Hepatocyte (in vitro differentiated cells): Measurements from ENCODE around the gene PLOD3. TPM values are rescaled to one million over a fixed set of nuclear protein-coding genes. Genes with fewer than 3 reads are reported as not detected.

Source experiments
- DNase-seq: peaks from one replicate; pipeline ENCODE4 v3.0.0-alpha.2; 2016; ENCODE audit warnings: low spot score
- H2AFZ ChIP-seq: fragments of 200-600 bp; sonication (generic); 2 replicates; pipeline ENCODE4 v1.6.0; 2016; ENCODE audit warnings: antibody characterized with exemption, mild to moderate bottlenecking
- H3K27ac ChIP-seq: fragments of 200-600 bp; sonication (generic); 2 replicates; pipeline ENCODE4 v1.5.1; 2016; ENCODE audit warnings: mild to moderate bottlenecking
- H3K27me3 ChIP-seq: fragments of 200-600 bp; sonication (generic); 2 replicates; pipeline ENCODE4 v1.6.1; 2016
- H3K36me3 ChIP-seq: fragments of 200-600 bp; sonication (generic); replicated peaks from 2 replicates; pipeline ENCODE4 v1.5.1; 2016; ENCODE audit warnings: low read depth; ENCODE audit not compliant: insufficient read depth
- H3K4me1 ChIP-seq: fragments of 200-600 bp; sonication (generic); 2 replicates; pipeline ENCODE4 v1.5.1; 2016; ENCODE audit warnings: mild to moderate bottlenecking, moderate library complexity; ENCODE audit not compliant: insufficient read depth
- H3K4me2 ChIP-seq: fragments of 200-600 bp; sonication (generic); 2 replicates; pipeline ENCODE4 v1.6.0; 2016
- H3K4me3 ChIP-seq: fragments of 200-600 bp; sonication (generic); 2 replicates; pipeline ENCODE4 v1.5.1; 2016; ENCODE audit warnings: mild to moderate bottlenecking
- H3K79me2 ChIP-seq: fragments of 200-600 bp; sonication (generic); 2 replicates; pipeline ENCODE4 v1.6.0; 2017; ENCODE audit warnings: mild to moderate bottlenecking
- H3K9me2 ChIP-seq: fragments of 200-600 bp; sonication (generic); replicated peaks from 2 replicates; pipeline ENCODE4 v1.6.0; 2017; ENCODE audit warnings: mild to moderate bottlenecking; ENCODE audit not compliant: insufficient read depth
- H3K9me3 ChIP-seq: fragments of 200-600 bp; sonication (generic); 2 replicates; pipeline ENCODE4 v1.5.1; 2016; ENCODE audit warnings: low read depth, mild to moderate bottlenecking
- H4K20me1 ChIP-seq: fragments of 200-600 bp; sonication (generic); 2 replicates; pipeline ENCODE4 v1.6.0; 2016; ENCODE audit warnings: mild to moderate bottlenecking; ENCODE audit not compliant: insufficient read depth, poor library complexity, severe bottlenecking
- CTCF ChIP-seq: fragments of 200-600 bp; sonication (generic); IDR thresholded peaks from 2 replicates; pipeline ENCODE4 v1.5.1; 2016; ENCODE audit warnings: antibody characterized with exemption, mild to moderate bottlenecking; ENCODE audit not compliant: poor library complexity
- EZH2 ChIP-seq: fragments of 200-600 bp; sonication (generic); IDR thresholded peaks from 2 replicates; pipeline ENCODE4 v1.6.1; 2016; ENCODE audit warnings: antibody characterized with exemption, mild to moderate bottlenecking, borderline replicate concordance
- EZH2phosphoT487 ChIP-seq: fragments of 200-600 bp; sonication (generic); IDR thresholded peaks from one replicate; pipeline ENCODE4 v1.6.1; 2018; ENCODE audit warnings: antibody characterized with exemption, mild to moderate bottlenecking, low read depth, moderate library complexity; ENCODE audit not compliant: unreplicated experiment, severe bottlenecking
- WGBS: methylation state at CpG from one replicate; pipeline ENCODE4 v1.1.6; 2016; ENCODE audit warnings: low lambda C conversion rate; ENCODE audit errors: missing lambda C conversion rate; 5-methylcytosine and 5-hydroxymethylcytosine counted together
- polyA plus RNA-seq: library from polyadenylated mRNA; unstranded; fragments of >200 nt; fragmentation: Nextera tagmentation; extraction: Ambion mirVana; gene quantifications from 2 replicates; pipeline ENCODE4 v1.2.1, GENCODE V29; 2016
- total RNA-seq: library from RNA; depleted of rRNA; stranded (reverse); fragments of >200 nt; gene quantifications from 2 replicates; pipeline ENCODE4 v1.2.3, GENCODE V29; 2014

The PLOD3 gene
- total and polyA plus RNA-seq, 2 experiments from 2014 or later: 37.6 to 127 TPM

- Histone ChIP-seq H3K4me1 (peaks cover 4% of the 10 kb centered on the region), H3K4me3 (no peak overlapping the region), H3K36me3 (no peaks in the 10 kb centered on the region), H3K4me2 (no peak overlapping the region), H3K9me3 (no peaks in the 10 kb centered on the region), H2AFZ (no peak overlapping the region), H3K27ac (peak overlapping the region; percentile 21), H4K20me1 (no peaks in the 10 kb centered on the region), H3K9me2 (no peaks in the 10 kb centered on the region), H3K27me3 (no peaks in the 10 kb centered on the region), H3K79me2 (peaks cover 1% of the 10 kb centered on the region)
- TF ChIP-seq EZH2phosphoT487 (no peak), EZH2 (no peak), CTCF (no peak)
- WGBS: 90% methylated on average over 9 of the region's 9 CpGs
- DNase-seq: no peak
Measured at GRCh38 chr7:101226721-101227120, 9.3 kb upstream of the PLOD3 start.

- DNase-seq: no peak
- H3K4me1 ChIP-seq: no peaks in the 10 kb centered on the region
- H3K4me2 ChIP-seq: no peak overlapping the region
- H3K9me2 ChIP-seq: no peaks in the 10 kb centered on the region
- H3K27me3 ChIP-seq: no peaks in the 10 kb centered on the region
- H3K4me3 ChIP-seq: no peak overlapping the region
- H3K79me2 ChIP-seq: peaks cover 12% of the 10 kb centered on the region
- no peak for TF ChIP-seq CTCF
- TF ChIP-seq EZH2phosphoT487: no peak
- no peak for TF ChIP-seq EZH2
- no peak overlapping the region for H3K27ac ChIP-seq
- H4K20me1 ChIP-seq: no peaks in the 10 kb centered on the region
- H3K36me3 ChIP-seq: no peaks in the 10 kb centered on the region
- H2AFZ ChIP-seq: no peak overlapping the region
- WGBS: 97% methylated on average over 6 of the region's 6 CpGs
- no peaks in the 10 kb centered on the region for H3K9me3 ChIP-seq
Measured at GRCh38 chr7:101225650-101226049, 8.3 kb upstream of the PLOD3 start.

GRCh38 chr7:101223528-101223927 is 6.1 kb upstream of the PLOD3 start:
- H3K4me1 ChIP-seq: peaks cover 13% of the 10 kb centered on the region
- no peak overlapping the region for H3K4me3 ChIP-seq
- TF ChIP-seq CTCF (no peak), EZH2 (no peak), EZH2phosphoT487 (no peak)
- peaks cover 33% of the 10 kb centered on the region for H3K79me2 ChIP-seq
- DNase-seq: no peak
- no peak overlapping the region for H3K27ac ChIP-seq
- no peaks in the 10 kb centered on the region for H3K9me3 ChIP-seq
- WGBS: 97% methylated on average over 12 of the region's 15 CpGs
- no peak overlapping the region for H2AFZ ChIP-seq
- no peak overlapping the region for H3K4me2 ChIP-seq
- H3K27me3 ChIP-seq: no peaks in the 10 kb centered on the region
- H4K20me1 ChIP-seq: no peaks in the 10 kb centered on the region
- no peaks in the 10 kb centered on the region for H3K9me2 ChIP-seq
- no peaks in the 10 kb centered on the region for H3K36me3 ChIP-seq

- Histone ChIP-seq H3K79me2 (peaks cover 36% of the 10 kb centered on the region), H3K27ac (no peak overlapping the region), H3K27me3 (no peaks in the 10 kb centered on the region), H3K4me1 (peaks cover 13% of the 10 kb centered on the region), H3K36me3 (no peaks in the 10 kb centered on the region), H4K20me1 (no peaks in the 10 kb centered on the region), H3K4me3 (no peak overlapping the region), H3K9me2 (no peaks in the 10 kb centered on the region), H3K4me2 (no peak overlapping the region), H2AFZ (no peak overlapping the region), H3K9me3 (no peaks in the 10 kb centered on the region)
- TF ChIP-seq EZH2: no peak
- no peak for TF ChIP-seq EZH2phosphoT487
- TF ChIP-seq CTCF: no peak
- 95% methylated on average over 26 of the region's 27 CpGs for WGBS
- no peak for DNase-seq
Measured at GRCh38 chr7:101222275-101222830, 5.0 kb upstream of the PLOD3 start.
